Keratinocyte (primary cell): ENCODE data around the gene SPIRE1.

ENCODE experiments used
- CTCF ChIP-seq, 3 experiments: IDR thresholded peaks in 1 of 3; conservative IDR thresholded peaks in 1 of 3; optimal IDR thresholded peaks in 1 of 3; 2 replicates in 2 of 3; 3 replicates in 1 of 3; pipeline versions ENCODE3 to v1.5.1; 2011; ENCODE audit warnings: low read length in 3 of 3, mild to moderate bottlenecking in 3 of 3, moderate library complexity in 2 of 3, control low read depth in 1 of 3, inconsistent platforms in 1 of 3; ENCODE audit not compliant: insufficient read depth in 2 of 3; ENCODE audit errors: extremely low read depth in 1 of 3
- EZH2 ChIP-seq: IDR thresholded peaks from one replicate; pipeline ENCODE4 v1.6.1; 2012; ENCODE audit warnings: inconsistent platforms, mild to moderate bottlenecking, low read length, moderate library complexity

GRCh38 chr18:12403601-12404506 is 254.1 kb downstream of the SPIRE1 start:
- no peak for TF ChIP-seq CTCF (optimal IDR thresholded peaks at IDR 0.05 in 1 of 3, IDR thresholded peaks at IDR 0.05 in 1 of 3, conservative IDR thresholded peaks at IDR 0.05 in 1 of 3; ENCODE audit: extremely low read depth in 1 of 3, insufficient read depth in 2 of 3, low read length in 3 of 3)
- no peak for TF ChIP-seq EZH2
